ENCODE measurements around the gene UBAP1. TPM values are rescaled to one million over a fixed set of nuclear protein-coding genes. Genes with fewer than 3 reads are reported as not detected.
"Not testable (repeated sequence)": the region's sequence is repeated elsewhere in the genome, so short reads cannot be mapped to it uniquely, and the experiment has no call there.

Gene UBAP1
- total RNA-seq, 4 donors from 2014 or later, result 13.5 to 37.8 (median 31.7) TPM

GRCh38 chr9:34195143-34195542 is 16.3 kb downstream of the UBAP1 start:
- H3K9me3 ChIP-seq, result no peaks in the 10 kb centered on the region
- H3K4me3 ChIP-seq, result no peak overlapping the region
- no peak for DNase-seq
- peaks cover 0 to 5% (median 0%) of the 10 kb centered on the region in 4 donors for H3K36me3 ChIP-seq
- no peaks in the 10 kb centered on the region for H3K27me3 ChIP-seq
- H3K4me1 ChIP-seq, result peaks cover 0 to 30% (median 14%) of the 10 kb centered on the region in 4 donors
- no peak overlapping the region for H3K27ac ChIP-seq
- TF ChIP-seq EP300 (IDR thresholded peaks at IDR 0.05; ENCODE audit: low read depth), result no peak
- TF ChIP-seq POLR2AphosphoS5 (IDR thresholded peaks at IDR 0.05), result no peak
- no peak for TF ChIP-seq POLR2A (IDR thresholded peaks at IDR 0.05)
- no peak for TF ChIP-seq CTCF (IDR thresholded peaks at IDR 0.05)
- in situ Hi-C loops (cut with MboI; ENCODE audit: low pct_ligation_motif_present in 1 of 4, low pct_unique_long_range_greater_than_20kb in 1 of 4, low sequenced_read_pairs in 3 of 4), result no loop called here
- WGBS, 2 donors (ENCODE audit: low coverage in 1 of 2), result 92 to 100% methylated on average over 1 of the region's 1 CpG
- intact Hi-C loops (cut with DNase I; ENCODE audit: low total_unique reads), result no loop called here

GRCh38 chr9:34197286-34197685 is 18.4 kb downstream of the UBAP1 start:
- in situ Hi-C loops (cut with MboI; ENCODE audit: low pct_ligation_motif_present in 1 of 4, low pct_unique_long_range_greater_than_20kb in 1 of 4, low sequenced_read_pairs in 3 of 4); DNase-seq; H3K27ac ChIP-seq; H3K27me3 ChIP-seq; intact Hi-C loops (cut with DNase I; ENCODE audit: low total_unique reads); H3K9me3 ChIP-seq; H3K36me3 ChIP-seq; H3K4me3 ChIP-seq: not testable (repeated sequence)
- 97 to 100% methylated on average over 3 to 4 of the region's 4 CpGs for WGBS, 2 donors (ENCODE audit: low coverage in 1 of 2)
- peaks cover 0 to 12% (median 5%) of the 10 kb centered on the region in 4 donors for H3K4me1 ChIP-seq

DNA sequence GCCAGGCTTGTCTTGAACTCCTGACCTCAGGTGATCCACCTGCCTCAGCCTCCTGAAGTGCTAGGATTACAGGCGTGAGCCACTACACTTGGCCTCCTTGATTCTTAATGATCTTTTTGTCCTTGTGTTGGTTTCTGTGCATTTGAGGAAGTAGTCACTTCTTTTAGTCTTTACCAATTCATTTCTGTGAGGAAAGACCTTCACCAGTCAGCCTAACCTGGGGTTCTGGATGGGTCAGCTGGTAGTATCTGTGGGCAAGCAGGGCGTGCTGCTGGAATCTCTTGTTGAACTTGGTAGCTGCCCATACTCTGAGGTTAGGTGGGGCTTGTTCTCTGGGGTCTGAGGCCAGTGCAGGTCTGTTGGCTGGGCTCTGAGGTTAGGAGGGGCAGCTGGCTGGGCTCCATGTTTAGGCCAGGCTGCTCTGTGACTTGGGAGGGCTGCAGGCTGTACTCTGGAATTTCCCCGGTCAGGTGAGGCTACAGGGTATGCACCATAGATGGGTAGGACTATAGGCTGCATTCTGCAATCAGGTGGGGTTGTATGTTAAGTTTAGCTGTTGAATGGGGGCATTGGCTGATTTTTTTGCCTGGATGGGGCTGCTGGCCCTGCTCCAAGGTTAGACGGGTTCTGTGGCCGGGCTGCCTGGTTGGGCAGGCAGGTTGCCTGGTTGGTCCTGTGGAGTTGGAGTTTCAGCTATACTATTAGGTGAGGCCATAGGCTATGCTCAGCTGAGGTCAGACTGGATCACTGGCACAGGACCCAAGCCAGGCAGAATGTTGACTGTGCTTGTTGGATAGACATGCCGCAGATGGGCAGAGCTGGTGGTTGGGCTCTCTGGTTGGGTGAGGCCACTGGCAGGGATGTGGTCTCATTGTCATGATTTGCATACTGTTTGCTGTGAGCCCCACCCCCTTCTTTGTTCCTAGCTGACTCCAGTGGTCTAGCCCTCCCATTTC is 19.2 kb downstream of the UBAP1 start:
- H3K4me1 ChIP-seq, result peaks cover 0 to 13% (median 3%) of the 10 kb centered on the region in 4 donors
- intact Hi-C loops (cut with DNase I; ENCODE audit: low total_unique reads) (no loop called here), in situ Hi-C loops (cut with MboI; ENCODE audit: low pct_ligation_motif_present in 1 of 4, low pct_unique_long_range_greater_than_20kb in 1 of 4, low sequenced_read_pairs in 3 of 4) (no loop called here)
- H3K27me3 ChIP-seq, result no peaks in the 10 kb centered on the region
- H3K4me3 ChIP-seq, result no peak overlapping the region
- H3K36me3 ChIP-seq, result peaks cover 0 to 5% (median 0%) of the 10 kb centered on the region in 4 donors
- no peaks in the 10 kb centered on the region for H3K9me3 ChIP-seq
- TF ChIP-seq EP300 (IDR thresholded peaks at IDR 0.05; ENCODE audit: low read depth) (no peak), POLR2AphosphoS5 (IDR thresholded peaks at IDR 0.05) (no peak), POLR2A (IDR thresholded peaks at IDR 0.05) (no peak), CTCF (IDR thresholded peaks at IDR 0.05) (no peak)
- no peak for DNase-seq
- 78% methylated on average over 6 of the region's 6 CpGs; no CpG with 5 or more reads in 1 of the 2 donors for WGBS, 2 donors (ENCODE audit: low coverage in 1 of 2)
- H3K27ac ChIP-seq, result no peak overlapping the region

DNA sequence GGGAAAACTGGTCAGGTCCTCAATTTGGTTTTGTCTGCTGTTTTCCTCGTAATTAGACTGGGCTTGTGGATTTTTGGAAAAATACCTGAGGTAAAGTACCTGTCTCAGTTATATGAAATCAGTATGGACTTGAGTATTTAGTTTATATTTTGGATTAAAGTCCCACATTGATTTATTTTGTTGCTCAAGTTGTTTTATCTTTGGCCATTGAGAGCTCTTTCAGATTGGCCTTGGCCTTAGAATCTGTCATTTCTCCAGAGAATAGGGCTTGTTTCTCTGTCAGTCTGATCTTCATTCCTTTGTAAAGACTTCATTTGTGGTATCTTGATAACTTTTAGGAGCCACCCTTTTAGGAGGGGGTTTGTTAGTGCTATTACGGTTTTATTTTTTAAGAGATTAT is 21.2 kb downstream of the UBAP1 start:
- Histone ChIP-seq H3K9me3 (no peaks in the 10 kb centered on the region), H3K27ac (no peak overlapping the region), H3K36me3 (peaks cover 0 to 5% (median 0%) of the 10 kb centered on the region in 4 donors), H3K4me3 (no peak overlapping the region), H3K27me3 (no peaks in the 10 kb centered on the region), H3K4me1 (peaks cover 0 to 24% (median 8%) of the 10 kb centered on the region in 4 donors)
- intact Hi-C loops (cut with DNase I; ENCODE audit: low total_unique reads), result no loop called here
- DNase-seq, result no peak
- WGBS, 2 donors (ENCODE audit: low coverage in 1 of 2), result 88 to 95% methylated on average over 2 of the region's 2 CpGs
- TF ChIP-seq POLR2A (IDR thresholded peaks at IDR 0.05) (no peak), POLR2AphosphoS5 (IDR thresholded peaks at IDR 0.05) (no peak), CTCF (IDR thresholded peaks at IDR 0.05) (no peak), EP300 (IDR thresholded peaks at IDR 0.05; ENCODE audit: low read depth) (no peak)
- in situ Hi-C loops (cut with MboI; ENCODE audit: low pct_ligation_motif_present in 1 of 4, low pct_unique_long_range_greater_than_20kb in 1 of 4, low sequenced_read_pairs in 3 of 4), result no loop called here
